GM21515 (cell line): Measurements from ENCODE around the gene PAMR1.

ENCODE experiments used
- ATAC-seq: cut with Tn5 transposase; IDR thresholded peaks from one replicate; pipeline ENCODE4 v1.9.1; 2021; ENCODE audit not compliant: unreplicated experiment

Gene PAMR1

DNA sequence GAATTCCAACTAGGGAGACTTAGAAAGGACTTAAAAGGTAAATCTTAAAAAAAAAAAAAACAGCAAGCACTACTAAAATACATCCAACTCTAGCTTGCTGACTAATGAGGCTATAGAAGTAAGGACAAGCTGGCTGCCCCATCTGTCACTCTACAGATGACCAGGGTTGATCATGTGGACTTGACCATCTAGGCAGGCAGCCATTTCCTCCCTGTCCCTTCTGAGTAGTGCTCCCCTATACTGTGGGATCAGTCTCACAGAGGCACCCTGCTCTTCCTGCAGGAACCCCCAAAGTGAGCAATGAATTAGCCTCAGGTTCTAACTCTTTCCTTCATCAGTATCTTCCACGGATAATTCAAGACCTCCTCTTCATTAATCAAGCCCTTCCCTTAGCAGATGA lies 118.4 kb downstream of the PAMR1 start:
- ATAC-seq, result no peak

DNA sequence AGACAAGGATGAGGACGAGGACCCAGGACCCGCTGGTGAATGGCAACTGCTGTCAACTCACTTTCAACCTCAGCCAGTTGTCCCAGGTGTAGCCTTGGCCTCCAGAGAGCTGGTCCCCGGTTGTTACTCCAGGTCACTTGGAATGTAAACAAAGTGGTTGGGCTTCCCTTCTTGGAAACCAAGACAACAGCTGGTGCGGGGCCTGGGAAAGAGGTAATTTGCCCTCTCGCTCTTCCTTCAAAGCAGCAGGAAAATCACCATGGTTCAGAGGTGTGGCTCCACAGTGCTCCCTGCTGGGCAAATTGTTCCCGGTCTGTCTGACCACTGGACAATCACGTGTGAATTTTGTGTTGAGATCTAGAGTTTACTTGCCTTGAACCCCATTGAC lies 121.0 kb downstream of the PAMR1 start:
- ATAC-seq, result no peak

DNA sequence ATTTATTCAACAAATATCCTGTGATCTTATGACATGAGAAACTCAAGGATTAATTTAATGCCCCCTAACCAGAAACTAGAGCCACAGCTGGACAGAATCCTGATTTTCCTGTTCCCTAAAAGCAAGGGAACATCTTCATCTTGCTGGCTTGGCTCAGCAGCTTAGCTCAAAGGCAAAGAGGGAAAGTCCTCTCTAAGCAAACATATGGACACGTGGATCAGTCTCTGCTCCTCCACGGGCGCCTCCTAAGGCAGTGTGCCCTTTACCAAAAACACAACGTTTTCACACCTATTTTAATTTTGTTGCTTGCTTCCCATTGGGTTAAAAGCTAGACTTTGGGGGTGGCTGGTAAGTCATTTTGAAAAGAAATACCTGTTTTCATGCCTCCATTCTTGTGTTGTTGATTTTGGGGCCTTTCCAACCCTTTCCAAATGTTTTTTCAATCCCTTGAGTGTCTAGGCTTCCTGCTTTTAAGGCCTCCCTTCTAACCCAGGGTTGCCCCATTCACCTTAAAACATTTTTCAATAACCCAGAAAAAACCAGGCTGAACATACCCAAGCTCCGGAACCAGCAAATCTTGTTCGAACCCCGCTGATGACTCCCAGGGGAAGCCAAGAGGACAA lies 121.5 kb downstream of the PAMR1 start:
- ATAC-seq, result no peak

DNA sequence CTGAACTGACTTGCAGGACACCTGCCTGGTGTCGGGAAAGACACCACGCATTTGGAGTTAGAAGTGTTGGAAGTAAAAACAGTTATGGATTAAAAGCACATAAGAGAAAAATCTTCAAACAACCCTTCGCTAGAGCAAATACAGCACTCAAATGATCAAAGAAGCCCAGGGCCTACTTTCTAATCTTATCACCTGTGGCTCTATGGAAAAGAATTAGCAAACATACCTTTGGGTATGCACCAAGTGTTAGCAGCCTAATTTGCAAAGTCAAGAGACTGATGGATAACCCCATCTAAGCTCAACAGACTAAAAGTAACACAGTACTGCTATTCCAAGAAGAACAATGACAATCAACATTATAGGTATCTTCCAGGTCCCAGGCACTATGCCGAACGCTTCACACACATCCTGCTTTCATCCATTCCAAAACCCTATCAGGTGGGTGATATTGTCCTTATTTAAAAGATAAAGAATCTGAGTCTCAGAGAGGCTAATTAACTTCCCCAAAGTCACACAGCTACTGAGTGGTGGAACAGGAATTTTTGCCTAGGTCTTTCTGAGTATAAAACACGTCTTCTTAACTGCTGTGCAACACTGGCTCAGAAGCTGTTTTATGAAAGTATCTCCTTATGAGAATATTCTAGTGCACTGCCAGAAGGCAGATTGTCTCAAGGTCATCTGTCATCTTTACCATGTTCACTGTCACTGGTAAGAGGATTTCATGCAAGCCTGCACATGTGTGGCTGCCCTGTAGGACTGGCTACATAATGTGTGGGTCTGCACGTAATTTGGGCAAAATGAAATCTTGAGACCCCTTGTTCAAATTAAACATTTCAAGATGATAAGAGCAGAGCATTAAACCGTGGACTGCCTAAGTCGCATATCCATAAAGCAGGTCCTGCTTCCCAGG lies 122.4 kb downstream of the PAMR1 start:
- no peak for ATAC-seq

DNA sequence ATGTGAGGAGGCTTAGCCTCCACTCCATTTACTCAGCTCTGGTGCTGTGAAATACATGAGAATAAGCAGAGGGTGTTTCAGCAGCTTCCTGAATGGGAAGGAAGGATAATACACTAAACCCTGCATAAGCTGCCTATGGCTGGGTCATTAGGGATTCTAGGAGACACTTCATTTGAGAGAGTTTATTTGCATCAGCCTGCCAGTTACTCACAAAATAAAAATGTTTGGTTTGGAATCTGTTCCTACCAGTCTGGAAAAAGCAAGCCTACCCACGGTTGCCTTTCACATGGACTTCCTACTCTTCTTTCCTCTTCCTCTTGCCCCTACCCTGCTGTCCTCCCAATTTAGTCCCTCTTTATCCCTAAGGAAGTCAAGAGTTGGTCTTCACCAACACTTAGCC lies 126.5 kb downstream of the PAMR1 start:
- no peak for ATAC-seq

DNA sequence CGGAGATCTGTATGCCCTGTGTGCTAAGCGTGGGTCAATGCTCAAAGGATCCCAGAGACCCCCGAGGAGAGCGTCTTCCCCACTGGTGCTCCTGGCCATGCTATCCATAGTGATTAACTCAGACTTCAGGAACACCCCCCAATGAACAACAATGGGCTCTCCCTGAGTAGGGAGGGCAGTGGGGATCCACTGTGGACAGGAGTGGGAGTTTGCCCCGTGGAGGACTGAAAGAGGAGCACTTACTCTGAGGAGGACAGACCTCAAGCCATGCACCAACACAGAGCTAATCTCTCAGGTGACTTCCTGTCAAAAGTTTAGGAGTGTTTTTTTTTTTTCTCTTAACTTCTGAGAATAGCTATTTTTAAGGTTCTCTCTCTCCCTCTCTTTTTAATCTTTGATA lies 130.5 kb downstream of the PAMR1 start:
- ATAC-seq, result no peak

DNA sequence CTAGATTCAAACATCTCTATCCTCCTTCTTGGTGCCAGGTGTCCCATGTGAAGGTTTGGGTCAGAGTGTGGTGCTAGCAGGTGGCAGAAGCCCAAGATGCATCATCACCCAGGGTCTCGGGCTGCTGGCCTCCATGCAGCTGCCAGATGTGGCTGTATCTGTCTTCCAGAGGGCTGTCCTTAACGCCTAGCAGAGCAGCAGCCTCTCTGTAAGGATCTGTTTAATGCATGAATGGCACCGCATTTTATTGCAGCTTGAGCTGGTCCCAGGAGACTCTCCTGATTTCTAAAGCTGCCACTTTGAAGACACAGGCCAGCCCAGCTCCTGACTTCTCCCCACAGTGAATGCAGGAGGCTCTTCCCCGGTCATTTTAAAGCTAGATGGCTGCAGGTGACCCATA lies 132.3 kb downstream of the PAMR1 start:
- no peak for ATAC-seq

DNA sequence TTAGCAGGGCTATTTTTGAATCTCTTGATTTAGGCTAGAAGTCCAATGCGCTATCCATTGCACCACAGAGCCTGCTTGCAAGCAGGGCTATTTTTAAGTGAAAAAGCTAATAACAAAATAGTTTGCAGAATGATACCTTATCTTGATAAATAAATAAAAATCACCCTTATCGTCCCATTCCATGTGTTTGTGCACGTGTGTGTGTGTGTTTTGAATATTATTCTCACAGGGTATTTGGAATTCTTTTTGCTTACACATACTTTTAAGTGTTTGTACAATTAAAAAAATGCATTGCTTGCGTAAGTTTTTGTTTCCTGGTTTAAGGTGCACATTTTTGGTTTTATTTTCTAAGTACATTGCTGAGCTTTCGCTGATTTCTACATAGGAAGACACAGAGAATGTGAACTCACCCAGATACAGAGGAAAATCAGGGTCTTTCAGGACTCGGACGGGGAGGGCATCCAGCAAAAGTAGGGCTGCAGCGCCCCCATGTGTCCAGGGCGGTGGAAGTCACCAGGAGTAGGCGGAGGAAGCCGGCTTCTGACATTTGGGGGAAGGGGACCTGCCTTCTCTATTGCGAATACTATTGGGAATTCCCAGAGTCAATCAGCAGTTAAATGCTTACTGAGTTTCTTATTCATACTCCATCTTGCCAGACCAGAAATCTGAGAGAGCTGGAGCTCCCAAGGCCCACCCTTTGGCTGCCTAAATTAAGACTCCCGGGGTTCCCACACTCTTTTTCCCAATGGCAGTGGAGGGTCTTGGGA lies 133.3 kb downstream of the PAMR1 start:
- peak; percentile 62 for ATAC-seq

DNA sequence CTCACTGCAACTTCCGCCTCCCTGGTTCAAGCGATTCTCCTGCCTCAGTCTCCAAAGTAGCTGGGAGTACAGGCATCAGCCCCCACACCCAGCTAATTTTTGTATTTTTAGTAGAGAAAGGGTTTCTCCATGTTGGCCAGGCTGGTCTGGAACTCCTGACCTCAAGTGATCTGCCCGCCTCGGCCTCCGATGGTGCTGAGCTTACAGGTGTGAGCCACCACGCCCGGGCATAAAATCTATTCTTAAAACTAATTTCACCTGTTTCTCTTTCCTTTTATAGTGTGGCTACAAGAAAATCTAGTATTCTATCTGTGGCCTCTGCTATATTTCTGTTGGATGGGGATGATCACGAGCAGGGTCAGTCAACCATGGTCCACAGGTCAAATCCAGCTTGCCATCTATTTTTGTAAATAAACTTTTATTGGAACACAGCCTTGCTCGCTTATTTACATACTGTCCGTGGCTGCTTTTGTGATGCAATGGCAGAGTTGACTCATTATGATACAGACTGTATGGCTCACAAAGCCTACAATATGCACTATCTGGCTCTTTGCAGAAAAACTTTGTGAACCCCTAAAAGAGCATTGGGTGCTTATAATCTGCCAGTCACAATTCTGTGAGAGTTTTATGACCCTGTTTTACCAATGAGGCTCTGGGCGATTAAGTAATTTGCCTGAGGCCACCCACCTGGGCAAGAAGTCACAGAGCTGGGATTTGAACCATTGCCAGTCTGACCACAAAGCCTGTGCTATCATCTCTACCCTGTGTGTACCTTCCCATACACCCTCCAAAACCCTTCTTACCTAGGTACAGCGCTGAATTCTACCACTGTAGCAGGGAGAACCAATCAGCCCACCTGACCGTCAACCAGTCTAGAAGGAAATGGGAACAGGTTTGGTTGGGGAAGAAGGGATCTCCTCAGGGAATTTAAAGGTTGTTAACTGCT lies 134.4 kb downstream of the PAMR1 start:
- peak; percentile 66 for ATAC-seq

DNA sequence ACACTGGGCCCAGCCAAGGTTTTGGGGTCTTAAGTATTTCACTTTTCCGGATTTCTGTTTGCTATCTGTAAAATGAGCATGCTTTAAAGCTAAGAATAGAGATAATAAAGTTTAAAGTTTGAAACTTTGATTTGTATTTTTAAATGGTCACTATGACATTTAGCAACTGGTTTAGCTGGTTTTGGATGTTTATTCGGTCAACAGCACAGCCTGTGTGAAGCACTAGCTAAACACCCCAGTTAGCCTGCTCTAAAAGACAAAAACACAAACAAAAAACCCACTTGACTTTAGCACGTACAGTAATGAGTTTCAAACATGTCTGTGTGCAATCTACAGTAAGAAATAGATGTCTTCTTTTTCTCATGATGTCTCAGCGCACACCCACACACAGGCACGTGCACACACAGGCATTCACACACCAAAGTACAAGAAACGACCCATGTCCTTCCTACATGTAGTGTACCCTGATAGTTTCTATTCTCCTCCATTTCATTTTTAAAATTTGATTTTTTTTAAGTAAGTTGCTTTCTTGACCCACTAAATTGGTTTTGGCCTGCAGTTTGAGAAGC lies 135.4 kb downstream of the PAMR1 start:
- ATAC-seq, result no peak

DNA sequence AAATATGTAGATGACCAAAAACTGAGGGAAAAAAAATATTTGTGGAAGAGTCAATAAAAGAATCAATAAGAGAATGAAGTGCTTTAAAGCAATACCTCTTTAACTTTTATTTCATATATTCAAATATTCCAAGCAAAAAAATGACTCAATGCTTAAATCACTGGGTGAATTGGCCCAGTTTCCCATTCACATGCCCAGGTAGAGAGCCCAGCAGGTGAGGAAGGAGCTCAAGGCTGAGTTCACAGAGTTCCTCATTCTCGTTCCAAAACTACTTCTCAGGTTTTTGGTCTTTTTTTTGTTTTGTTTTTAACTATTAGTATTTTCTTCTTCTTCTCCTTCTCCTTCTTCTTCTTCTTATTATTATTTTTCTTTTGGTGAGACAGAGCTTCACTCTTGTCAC lies 136.3 kb downstream of the PAMR1 start:
- ATAC-seq, result no peak

DNA sequence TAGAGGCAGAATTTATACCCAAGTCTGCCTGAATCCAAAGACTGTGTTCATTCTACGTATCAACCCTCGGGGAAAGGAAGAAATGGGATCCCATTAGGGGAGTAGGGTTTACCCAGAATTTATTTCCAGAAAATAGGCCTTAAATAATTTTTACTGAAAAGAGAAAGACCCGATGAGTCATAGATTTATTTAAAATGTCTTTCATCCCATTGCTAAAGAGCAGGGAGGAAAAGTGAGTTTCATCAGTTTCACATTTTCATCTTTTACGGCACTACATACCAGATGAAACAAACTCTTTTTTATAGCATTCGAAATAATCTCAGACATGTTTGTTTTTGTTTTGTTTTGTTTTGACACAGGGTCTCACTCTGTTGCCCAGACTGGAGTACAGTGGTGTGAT lies 137.4 kb downstream of the PAMR1 start:
- ATAC-seq, result no peak

DNA sequence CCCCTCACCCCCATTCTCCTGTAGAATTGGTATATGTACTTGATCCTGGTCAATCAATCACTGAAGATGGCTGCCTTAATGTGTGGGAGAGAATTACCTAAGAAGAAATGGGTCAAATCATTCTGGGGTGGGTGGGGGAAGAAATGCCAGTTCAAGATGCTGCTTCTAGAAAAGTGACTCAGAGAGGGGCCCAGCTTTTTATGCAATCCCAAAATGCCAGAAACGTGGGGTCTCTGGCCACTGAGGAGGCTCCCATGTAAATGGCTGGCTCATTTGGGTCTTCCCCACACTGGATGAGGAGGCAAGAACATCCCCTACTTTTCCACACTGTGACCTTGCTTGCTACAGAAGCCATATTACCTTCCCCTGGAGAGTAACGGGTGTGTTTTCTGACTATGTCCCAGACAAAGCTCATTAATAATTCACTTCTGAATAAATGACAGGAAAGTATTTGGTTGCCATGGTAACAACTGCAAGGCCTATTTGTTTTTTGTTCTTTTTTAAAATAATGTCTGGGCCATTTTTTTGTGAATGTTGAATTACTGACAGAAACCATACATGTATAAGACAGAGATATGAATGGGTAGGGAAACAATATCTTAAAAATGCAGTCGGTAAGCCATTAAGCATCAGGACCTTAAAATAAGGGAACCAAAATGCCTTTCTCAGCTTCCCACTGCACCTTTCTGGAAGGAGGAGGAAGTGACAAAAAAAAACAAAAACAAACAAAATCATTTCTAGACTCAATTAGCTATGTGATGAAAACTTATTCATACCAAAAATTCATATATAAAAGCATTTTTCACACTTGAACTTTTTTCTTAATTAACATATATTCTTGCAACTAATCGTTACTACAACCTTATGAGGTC lies 138.1 kb downstream of the PAMR1 start:
- ATAC-seq, result no peak

DNA sequence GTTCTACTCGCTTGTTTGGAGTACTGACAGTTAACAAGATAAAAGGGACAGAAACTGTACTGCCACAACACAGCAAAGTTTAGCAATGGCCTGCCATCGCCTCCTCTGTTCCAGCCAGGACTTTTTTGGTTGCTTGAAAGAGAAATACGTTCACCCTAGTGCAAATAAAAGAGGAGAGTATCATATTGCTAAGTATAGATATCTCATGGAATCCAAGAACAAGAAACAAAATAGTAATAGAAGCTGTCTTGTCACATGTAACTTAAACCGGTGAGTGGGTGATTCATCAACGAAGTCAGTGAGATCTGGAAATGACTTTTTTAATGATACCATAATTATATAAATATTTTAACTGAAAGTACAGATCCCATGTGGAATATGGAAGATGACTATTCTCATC lies 141.5 kb downstream of the PAMR1 start:
- no peak for ATAC-seq
